ENCODE results near the gene SEMA5B.

GRCh38 chr3:122929188-122930062 lies 98.1 kb downstream of the SEMA5B start:
- TF ChIP-seq CTCF (conservative IDR thresholded peaks at IDR 0.05; ENCODE audit: low read depth in 2 of 2) (no peak), ZNF331 (CRISPR knock-in tag; IDR thresholded peaks at IDR 0.05; ENCODE audit: low read depth) (no peak), REST (IDR thresholded peaks at IDR 0.05; ENCODE audit: unreplicated experiment) (no peak), STAT1 (IDR thresholded peaks at IDR 0.05; ENCODE audit: unreplicated experiment) (no peak), POLR2AphosphoS5 (IDR thresholded peaks at IDR 0.05; ENCODE audit: low read depth) (no peak), NANOG (IDR thresholded peaks at IDR 0.05; ENCODE audit: borderline replicate concordance) (no peak)
